H1 (cell line): Measurements from ENCODE around the gene AATK. TPM values are rescaled to one million over a fixed set of nuclear protein-coding genes. Genes with fewer than 3 reads are reported as not detected.

Source experiments
- CBX5 ChIP-seq: fragments of 300-800, 300-1000 bp; sonication (generic); IDR thresholded peaks from 2 replicates; pipeline ENCODE4 v1.7.1; 2016; ENCODE audit warnings: antibody characterized with exemption, low read length, low read depth
- EZH2 ChIP-seq: fragments of 200-600 bp; sonication (generic); IDR thresholded peaks from 2 replicates; pipeline ENCODE4 v1.7.1; 2012; ENCODE audit warnings: low read depth, mild to moderate bottlenecking, moderate library complexity, low read length, inconsistent platforms; ENCODE audit not compliant: severe bottlenecking
- GABPA ChIP-seq: IDR thresholded peaks from 2 replicates; pipeline ENCODE4 v1.6.1; 2011; ENCODE audit warnings: mild to moderate bottlenecking, low read length, moderate library complexity, borderline replicate concordance; ENCODE audit not compliant: insufficient read depth
- HDAC2 ChIP-seq, 2 experiments: fragments of 300-600 bp in 1 of 2; sonication (generic) in 1 of 2; IDR thresholded peaks; 2 replicates each; pipeline ENCODE4 v1.6.1; 2011 to 2012; ENCODE audit warnings: low read depth in 2 of 2, low read length in 2 of 2, mild to moderate bottlenecking in 2 of 2, moderate library complexity in 2 of 2, borderline replicate concordance in 1 of 2, inconsistent platforms in 1 of 2
- HDAC6 ChIP-seq: IDR thresholded peaks from one replicate; pipeline ENCODE4 v1.7.1; 2012; ENCODE audit warnings: low read depth, mild to moderate bottlenecking, inconsistent platforms, low read length, moderate library complexity
- KDM5A ChIP-seq: fragments of 200-600 bp; IDR thresholded peaks from 2 replicates; pipeline ENCODE4 v1.7.1; 2012; ENCODE audit warnings: mild to moderate bottlenecking, low read length, inconsistent platforms, mixed read lengths
- MAFK ChIP-seq: IDR thresholded peaks from 2 replicates; pipeline ENCODE4 v1.6.1; 2012; ENCODE audit warnings: low read depth, mild to moderate bottlenecking, improper control_type of control experiment, low read length
- NANOG ChIP-seq: IDR thresholded peaks from 2 replicates; pipeline ENCODE4 v1.6.1; 2011; ENCODE audit warnings: low read length, low read depth, mild to moderate bottlenecking, inconsistent platforms; ENCODE audit not compliant: insufficient read depth, poor library complexity, severe bottlenecking
- RXRA ChIP-seq: IDR thresholded peaks from 2 replicates; pipeline ENCODE4 v1.6.1; 2011; ENCODE audit warnings: low read depth, mild to moderate bottlenecking, low read length, moderate library complexity; ENCODE audit not compliant: insufficient read depth
- SIRT6 ChIP-seq: IDR thresholded peaks from one replicate; pipeline ENCODE4 v1.7.1; 2012; ENCODE audit warnings: low read length, inconsistent platforms
- TEAD4 ChIP-seq: IDR thresholded peaks from 2 replicates; pipeline ENCODE4 v1.6.1; 2012; ENCODE audit warnings: low read depth, low read length, inconsistent platforms, mixed read lengths
- polyA plus RNA-seq, 7 experiments: library from polyadenylated mRNA; depleted of rRNA in 3 of 7; stranded (reverse) in 5 of 7; unstranded in 2 of 7; fragments of >200 nt in 5 of 7; fragments of 200-250 nt in 2 of 7; gene quantifications; 1 replicate in 5 of 7; 2 replicates in 1 of 7; 4 replicates in 1 of 7; pipeline versions ENCODE4 v1.2.1 to v1.2.3, GENCODE V29; 2011 to 2013; ENCODE audit warnings: missing spikeins in 2 of 7, mixed read lengths in 2 of 7
- total RNA-seq: library from RNA; stranded (reverse); fragmentation: NEBNext Ultra II Directional; extraction: Animal tissue kit (Norgen Biotek cat#: 25700); gene quantifications from 2 replicates; pipeline ENCODE4 v1.2.1, GENCODE V29; 2021

Gene AATK
- total and polyA plus RNA-seq, 2 of the 8 experiments (the other 6 are each of a cell fraction or from before 2014, with no cell fraction given) = 1.7 to 3.5 TPM

- TF ChIP-seq TEAD4 (no peak), GABPA (no peak), HDAC6 (no peak), SIRT6 (no peak), NANOG (no peak), HDAC2 (IDR thresholded peaks at IDR 0.05; ENCODE audit: borderline replicate concordance in 1 of 2, low read depth in 2 of 2, low read length in 2 of 2) (no peak), KDM5A (no peak), RXRA (no peak), CBX5 (no peak), EZH2 (no peak), MAFK (no peak)
Observed at GRCh38 chr17:81156866-81157805, 8.9 kb downstream of the AATK start (continued).
